Measurements from ENCODE around the gene KRTAP6-3. TPM values are rescaled to one million over a fixed set of nuclear protein-coding genes. Genes with fewer than 3 reads are reported as not detected.

Gene KRTAP6-3
- total RNA-seq, 2 experiments from 2014 or later, result not detected

DNA sequence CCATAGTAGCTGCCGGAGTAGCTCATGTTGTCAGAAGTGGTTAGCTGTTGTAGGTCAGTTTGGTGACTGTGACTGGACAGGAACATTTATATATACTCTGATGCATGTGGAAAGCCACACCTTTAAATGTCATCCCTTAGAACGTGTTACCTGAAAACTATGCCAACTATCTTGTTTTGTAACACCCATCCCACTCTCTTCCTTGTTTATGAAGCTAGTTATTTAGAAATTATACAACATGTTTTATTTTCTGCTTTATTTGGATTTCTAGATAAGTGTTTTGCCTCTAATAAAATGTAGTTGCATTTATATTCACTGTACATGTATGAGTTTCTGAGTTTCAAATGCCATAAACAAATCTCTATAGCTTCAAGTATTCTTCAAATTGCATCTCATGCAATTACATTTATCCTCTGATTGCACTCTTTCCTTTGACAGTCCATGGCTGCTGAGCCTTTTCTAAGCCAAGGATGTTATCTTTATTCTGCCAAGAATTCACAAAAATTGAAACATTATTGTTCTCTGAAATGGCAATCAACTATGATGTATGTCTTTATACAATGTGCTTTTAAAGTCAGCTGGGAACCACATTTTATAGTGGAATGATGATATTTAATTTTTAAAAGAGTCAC lies 30.9 kb upstream of the KRTAP6-3 start, which contains the start of gene KRTAP19-7:
Gene KRTAP19-7, minus strand, starts transcription at position 51 of the 632 bp plus-strand sequence. Its CDS starts 25 bp downstream, at position 26.
- Mint-ChIP-seq H3K4me1 (ENCODE audit: low read depth) (no peaks in the 10 kb centered on the region), H3K36me3 (ENCODE audit: low read depth) (no peaks in the 10 kb centered on the region), H3K9me3 (no peaks in the 10 kb centered on the region), H3K4me3 (no peak within 1 kb of the TSS), H3K27me3 (no peaks in the 10 kb centered on the region), H3K27ac (no peak within 1 kb of the TSS)
- CTCF ChIA-PET, result no interaction called here
- no peak for ATAC-seq (ENCODE audit: poor library complexity)
- no peak within 1 kb of the TSS for H3K27ac ChIP-seq (ENCODE audit: low read depth in 1 of 2, low read length in 2 of 2)
- POLR2A ChIA-PET, result no interaction called here
- H3K36me3 ChIP-seq (ENCODE audit: insufficient read depth, low read length), result no peaks in the 10 kb centered on the region
- H3K4me3 ChIP-seq (ENCODE audit: low read length), result no peak within 1 kb of the TSS
- no peaks in the 10 kb centered on the region for H3K27me3 ChIP-seq (ENCODE audit: control insufficient read depth in 1 of 2, insufficient read depth in 2 of 2, low read length in 2 of 2)
- H3K4me1 ChIP-seq (ENCODE audit: insufficient read depth, low read length), result no peaks in the 10 kb centered on the region
- TF ChIP-seq, protein P1, sequence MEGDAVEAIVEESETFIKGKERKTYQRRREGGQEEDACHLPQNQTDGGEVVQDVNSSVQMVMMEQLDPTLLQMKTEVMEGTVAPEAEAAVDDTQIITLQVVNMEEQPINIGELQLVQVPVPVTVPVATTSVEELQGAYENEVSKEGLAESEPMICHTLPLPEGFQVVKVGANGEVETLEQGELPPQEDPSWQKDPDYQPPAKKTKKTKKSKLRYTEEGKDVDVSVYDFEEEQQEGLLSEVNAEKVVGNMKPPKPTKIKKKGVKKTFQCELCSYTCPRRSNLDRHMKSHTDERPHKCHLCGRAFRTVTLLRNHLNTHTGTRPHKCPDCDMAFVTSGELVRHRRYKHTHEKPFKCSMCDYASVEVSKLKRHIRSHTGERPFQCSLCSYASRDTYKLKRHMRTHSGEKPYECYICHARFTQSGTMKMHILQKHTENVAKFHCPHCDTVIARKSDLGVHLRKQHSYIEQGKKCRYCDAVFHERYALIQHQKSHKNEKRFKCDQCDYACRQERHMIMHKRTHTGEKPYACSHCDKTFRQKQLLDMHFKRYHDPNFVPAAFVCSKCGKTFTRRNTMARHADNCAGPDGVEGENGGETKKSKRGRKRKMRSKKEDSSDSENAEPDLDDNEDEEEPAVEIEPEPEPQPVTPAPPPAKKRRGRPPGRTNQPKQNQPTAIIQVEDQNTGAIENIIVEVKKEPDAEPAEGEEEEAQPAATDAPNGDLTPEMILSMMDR (IDR thresholded peaks at IDR 0.05), result no peak
- intact Hi-C loops (cut with DNase I, micrococcal nuclease), result no loop called here
- DNase-seq, result no peak
- H3K9me3 ChIP-seq (ENCODE audit: control insufficient read depth in 1 of 2, insufficient read depth in 1 of 2, low read length in 2 of 2), result no peaks in the 10 kb centered on the region

DNA sequence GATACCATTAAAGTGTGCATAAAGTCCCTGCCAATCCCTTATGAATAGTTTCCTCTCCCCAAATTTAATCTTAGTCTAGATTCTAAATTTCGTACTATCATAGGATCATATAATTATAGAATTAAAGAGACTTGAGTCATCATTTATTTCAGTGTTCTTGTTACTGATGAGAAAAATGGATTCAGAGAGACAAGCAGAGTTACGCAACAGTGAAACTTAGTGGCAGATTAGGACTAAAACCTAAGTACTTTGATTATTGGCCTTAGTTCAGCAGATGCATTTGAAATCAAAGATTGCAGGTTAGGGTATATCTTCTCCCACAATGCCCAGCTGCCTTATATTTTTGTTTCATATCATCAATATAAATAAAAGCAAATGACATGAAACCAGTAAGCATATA lies 30.3 kb upstream of the KRTAP6-3 start:
- H3K36me3 Mint-ChIP-seq (ENCODE audit: low read depth), result no peaks in the 10 kb centered on the region

GRCh38 chr21:30563072-30563471 lies 29.2 kb upstream of the KRTAP6-3 start:
- H3K4me3 Mint-ChIP-seq, result no peak overlapping the region
- ATAC-seq (ENCODE audit: poor library complexity) (no peak), DNase-seq (no peak)
- no peaks in the 10 kb centered on the region for H3K9me3 ChIP-seq (ENCODE audit: control insufficient read depth in 1 of 2, insufficient read depth in 1 of 2, low read length in 2 of 2)
- H3K9me3 Mint-ChIP-seq, result no peaks in the 10 kb centered on the region
- H3K4me1 Mint-ChIP-seq (ENCODE audit: low read depth), result no peaks in the 10 kb centered on the region
- intact Hi-C loops (cut with DNase I, micrococcal nuclease), result no loop called here
- H3K36me3 ChIP-seq (ENCODE audit: insufficient read depth, low read length), result no peaks in the 10 kb centered on the region
- no peaks in the 10 kb centered on the region for H3K36me3 Mint-ChIP-seq (ENCODE audit: low read depth)
- no peaks in the 10 kb centered on the region for H3K4me1 ChIP-seq (ENCODE audit: insufficient read depth, low read length)
- H3K27me3 Mint-ChIP-seq, result no peaks in the 10 kb centered on the region
- H3K27ac ChIP-seq (ENCODE audit: low read depth in 1 of 2, low read length in 2 of 2), result no peak overlapping the region
- TF ChIP-seq, protein P1 (IDR thresholded peaks at IDR 0.05), result no peak
- H3K4me3 ChIP-seq (ENCODE audit: low read length), result no peak overlapping the region
- no peaks in the 10 kb centered on the region for H3K27me3 ChIP-seq (ENCODE audit: control insufficient read depth in 1 of 2, insufficient read depth in 2 of 2, low read length in 2 of 2)
- CTCF ChIA-PET, result no interaction called here
- H3K27ac Mint-ChIP-seq, result no peak overlapping the region
- POLR2A ChIA-PET, result no interaction called here

More for the DNA sequence above, 30.3 kb upstream of the KRTAP6-3 start:
- TF ChIP-seq, protein P1 (IDR thresholded peaks at IDR 0.05), result no peak
- no peaks in the 10 kb centered on the region for H3K36me3 ChIP-seq (ENCODE audit: insufficient read depth, low read length)
- intact Hi-C loops (cut with DNase I, micrococcal nuclease), result no loop called here
- no peak for DNase-seq
- Mint-ChIP-seq H3K27me3 (no peaks in the 10 kb centered on the region), H3K4me3 (no peak overlapping the region), H3K9me3 (no peaks in the 10 kb centered on the region), H3K27ac (no peak overlapping the region), H3K4me1 (ENCODE audit: low read depth) (no peaks in the 10 kb centered on the region)
- no peaks in the 10 kb centered on the region for H3K4me1 ChIP-seq (ENCODE audit: insufficient read depth, low read length)
- no peak overlapping the region for H3K27ac ChIP-seq (ENCODE audit: low read depth in 1 of 2, low read length in 2 of 2)
- ChIA-PET CTCF (no interaction called here), POLR2A (no interaction called here)
- H3K4me3 ChIP-seq (ENCODE audit: low read length), result no peak overlapping the region
- no peaks in the 10 kb centered on the region for H3K27me3 ChIP-seq (ENCODE audit: control insufficient read depth in 1 of 2, insufficient read depth in 2 of 2, low read length in 2 of 2)
- H3K9me3 ChIP-seq (ENCODE audit: control insufficient read depth in 1 of 2, insufficient read depth in 1 of 2, low read length in 2 of 2), result no peaks in the 10 kb centered on the region
- ATAC-seq (ENCODE audit: poor library complexity), result no peak
